Stomach smooth muscle (tissue), 2 donors: ENCODE data around the gene SNHG17.
"Not testable (repeated sequence)": the region's sequence is repeated elsewhere in the genome, so short reads cannot be mapped to it uniquely, and the experiment has no call there.

Source experiments
- H3K27ac ChIP-seq: one replicate; pipeline ENCODE4 v1.7.0; 2013; ENCODE audit warnings: mild to moderate bottlenecking, low read length, inconsistent platforms
- H3K27me3 ChIP-seq, 2 donors: one replicate each; pipeline ENCODE4 v1.7.0; 2013; ENCODE audit warnings: low read length in 2 of 2; ENCODE audit not compliant: insufficient read depth in 2 of 2, control insufficient read depth in 1 of 2
- H3K36me3 ChIP-seq, 2 donors: one replicate each; pipeline ENCODE4 v1.7.0; 2013; ENCODE audit warnings: low read length in 2 of 2; ENCODE audit not compliant: control insufficient read depth in 2 of 2, insufficient read depth in 2 of 2
- H3K4me1 ChIP-seq: one replicate; pipeline ENCODE4 v1.7.0; 2013; ENCODE audit warnings: low read length; ENCODE audit not compliant: control insufficient read depth, insufficient read depth
- H3K4me3 ChIP-seq, 2 donors: one replicate each; pipeline ENCODE4 v1.7.0; 2013; ENCODE audit warnings: low read length in 2 of 2
- H3K9ac ChIP-seq, 2 donors: one replicate each; pipeline ENCODE4 v1.7.0; 2013; ENCODE audit warnings: low read length in 2 of 2, mild to moderate bottlenecking in 1 of 2
- H3K9me3 ChIP-seq, 2 donors: one replicate each; pipeline ENCODE4 v1.7.0; 2013; ENCODE audit warnings: low read length in 2 of 2; ENCODE audit not compliant: control insufficient read depth in 2 of 2
- donor health status: healthy.
- donor health status: Pancreatic carcinoma.

SNHG17 gene

DNA sequence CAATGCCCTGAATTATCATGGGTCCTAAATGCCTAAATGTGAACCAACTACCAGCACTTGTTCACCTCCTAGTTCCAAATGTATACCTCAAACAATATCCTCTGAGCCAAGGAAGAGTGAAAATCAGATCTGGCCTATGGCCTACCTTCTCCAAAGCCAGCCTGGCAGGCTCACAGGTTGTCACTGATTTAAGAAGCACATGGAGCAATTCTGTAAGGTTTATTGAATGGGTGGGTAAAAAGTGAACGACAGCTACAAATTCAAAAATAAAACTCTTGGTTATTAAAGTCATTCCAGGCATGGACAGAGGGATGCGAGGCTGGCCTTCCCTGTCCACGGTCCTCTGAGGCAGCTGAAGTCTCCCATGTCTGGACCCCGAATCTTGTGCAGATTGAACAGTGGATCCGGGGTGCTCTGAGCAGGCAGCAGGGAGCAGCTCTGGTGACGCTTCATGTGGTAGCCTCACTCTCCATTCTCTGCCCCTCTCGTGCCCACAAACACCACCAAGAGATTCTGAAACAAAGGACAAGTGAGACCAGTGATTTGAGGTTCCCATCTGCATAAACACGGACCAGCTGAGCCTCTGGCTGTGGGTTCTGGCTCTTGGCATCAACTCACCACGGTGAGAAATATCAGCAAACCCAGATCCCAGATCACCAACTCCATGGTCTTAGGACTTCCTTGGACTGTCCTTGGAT, 14.6 kb downstream of the SNHG17 start:
- Histone ChIP-seq H3K9ac (no peak overlapping the region), H3K4me3 (no peak overlapping the region), H3K4me1 (peaks cover 4% of the 10 kb centered on the region), H3K27me3 (no peaks in the 10 kb centered on the region), H3K36me3 (peaks cover 45 to 60% of the 10 kb centered on the region in 2 donors), H3K9me3 (no peaks in the 10 kb centered on the region), H3K27ac (no peak overlapping the region)

DNA sequence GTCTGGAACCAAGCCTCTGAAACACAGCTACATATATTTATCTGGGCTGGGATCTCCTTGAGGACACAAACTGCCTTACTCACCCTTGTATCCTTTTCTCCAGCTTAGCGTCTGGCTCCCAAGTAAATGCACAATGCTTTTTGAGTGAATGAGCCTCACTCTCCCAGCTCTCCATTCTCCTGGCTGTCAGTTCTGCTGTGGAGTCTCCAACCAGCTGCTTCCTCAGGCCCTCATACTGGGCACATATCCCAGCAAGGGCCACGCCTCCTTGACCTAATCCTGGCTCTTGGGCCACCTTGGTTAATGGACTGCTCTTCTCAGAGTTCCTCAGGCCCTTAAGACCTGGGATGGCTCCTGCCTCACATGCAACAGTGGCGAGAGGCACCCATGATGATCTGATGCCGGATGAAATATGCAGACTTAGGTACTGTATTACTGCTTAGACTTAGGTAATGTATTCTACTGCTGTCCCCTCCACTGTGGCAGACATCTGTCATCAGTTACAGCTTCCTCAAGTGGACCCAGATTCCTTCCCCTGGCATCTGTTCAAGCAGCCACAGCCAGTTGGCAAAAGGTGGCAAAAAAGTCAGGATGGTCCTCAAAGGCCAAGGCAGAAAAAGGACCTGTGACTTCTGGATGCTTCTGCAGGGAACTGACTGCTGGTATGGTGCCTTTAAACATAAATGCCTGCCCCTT, 16.5 kb downstream of the SNHG17 start:
- Histone ChIP-seq H3K27me3 (no peaks in the 10 kb centered on the region), H3K9ac (no peak overlapping the region), H3K4me3 (no peak overlapping the region), H3K27ac (no peak overlapping the region), H3K9me3 (no peaks in the 10 kb centered on the region), H3K36me3 (peaks cover 35 to 46% of the 10 kb centered on the region in 2 donors), H3K4me1 (peaks cover 4% of the 10 kb centered on the region)

DNA sequence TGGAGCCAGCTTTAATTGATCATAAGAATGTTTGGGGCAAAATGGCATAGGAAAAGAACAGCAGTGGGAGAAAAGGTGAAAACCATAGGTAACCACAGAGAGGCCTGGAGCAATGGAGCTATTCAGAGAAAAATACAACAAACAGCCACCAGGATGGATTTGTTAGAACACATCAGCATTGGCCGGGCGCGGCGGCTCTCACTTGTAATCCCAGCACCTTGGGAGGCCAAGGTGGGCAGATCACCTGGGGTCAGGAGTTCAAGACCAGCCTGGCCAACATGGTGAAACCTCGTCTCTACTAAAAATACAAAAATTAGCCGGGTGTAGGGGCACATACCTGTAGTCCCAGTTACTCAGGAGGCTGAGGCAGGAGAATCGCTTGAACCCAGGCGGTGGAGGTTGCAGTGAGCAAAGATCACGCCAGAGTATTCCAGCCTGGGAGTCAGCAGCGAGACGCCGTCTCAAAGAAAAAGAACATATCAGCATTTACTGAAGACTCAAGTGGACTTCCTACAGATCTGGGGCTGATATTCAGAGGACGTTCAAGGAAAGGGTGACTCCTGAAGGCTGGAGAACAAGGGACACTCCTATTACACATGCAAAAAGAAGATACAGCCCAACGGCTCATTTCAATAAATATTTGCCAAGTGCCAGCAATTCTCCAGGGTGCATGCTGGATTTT, 20.2 kb downstream of the SNHG17 start:
- Histone ChIP-seq H3K27me3 (no peaks in the 10 kb centered on the region), H3K36me3 (peaks cover 18 to 22% of the 10 kb centered on the region in 2 donors), H3K9ac (no peak overlapping the region), H3K27ac (no peak overlapping the region), H3K4me1 (peaks cover 4% of the 10 kb centered on the region), H3K9me3 (no peaks in the 10 kb centered on the region), H3K4me3 (no peak overlapping the region)

DNA sequence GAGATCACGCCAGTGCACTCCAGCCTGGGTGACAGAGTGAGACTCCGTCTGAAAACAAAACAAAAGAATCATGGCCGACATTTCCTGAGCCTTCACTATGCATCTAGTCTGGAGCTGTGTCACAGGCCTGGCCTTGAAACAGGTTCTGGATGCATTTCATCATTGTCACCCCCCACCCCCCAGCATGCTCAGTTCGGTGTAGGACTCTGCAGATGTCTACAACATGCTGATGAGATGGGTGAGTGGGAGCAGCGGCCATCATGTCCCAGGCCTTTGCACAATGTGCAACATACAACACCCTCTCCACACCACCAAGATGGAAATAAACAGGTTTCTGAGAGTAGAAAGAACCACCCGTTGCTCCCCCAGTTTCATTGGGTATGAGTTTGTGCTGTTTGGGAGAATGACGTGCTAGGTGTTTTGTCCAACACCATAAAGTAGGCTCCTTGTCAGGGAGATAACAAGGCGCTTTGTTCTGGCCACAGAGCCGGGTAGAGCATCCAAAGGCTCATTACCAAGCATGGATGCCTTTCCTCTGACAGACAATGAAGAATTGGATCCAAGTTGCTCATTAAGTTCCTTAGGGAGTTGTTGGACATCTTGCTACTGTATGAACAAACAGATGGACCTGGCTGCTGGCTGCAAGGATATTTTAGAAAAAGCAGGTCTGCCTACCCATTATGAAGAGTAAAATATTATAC, 22.1 kb downstream of the SNHG17 start:
- Histone ChIP-seq H3K4me1 (no peaks in the 10 kb centered on the region), H3K4me3 (no peak overlapping the region), H3K27ac (no peak overlapping the region), H3K9ac (no peak overlapping the region), H3K27me3 (no peaks in the 10 kb centered on the region), H3K9me3 (no peaks in the 10 kb centered on the region), H3K36me3 (peaks cover 13 to 16% of the 10 kb centered on the region in 2 donors)

DNA sequence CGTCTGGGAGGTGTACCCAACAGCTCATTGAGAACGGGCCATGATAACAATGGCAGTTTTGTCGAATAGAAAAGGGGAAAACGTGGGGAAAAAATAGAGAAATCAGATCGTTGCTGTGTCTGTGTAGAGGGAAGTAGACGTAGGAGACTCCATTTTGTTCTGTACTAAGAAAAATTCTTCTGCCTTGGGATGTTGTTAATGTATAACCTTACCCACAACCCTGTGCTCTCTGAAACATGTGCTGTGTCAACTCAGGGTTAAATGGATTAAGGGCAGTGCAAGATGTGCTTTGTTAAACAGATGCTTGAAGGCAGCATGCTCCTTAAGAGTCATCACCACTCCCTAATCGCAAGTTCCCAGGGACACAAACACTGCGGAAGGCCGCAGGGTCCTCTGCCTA, 27.3 kb downstream of the SNHG17 start:
- not testable (repeated sequence) for H3K27ac ChIP-seq, H3K4me3 ChIP-seq, H3K9ac ChIP-seq, H3K4me1 ChIP-seq, H3K36me3 ChIP-seq, H3K27me3 ChIP-seq, H3K9me3 ChIP-seq

DNA sequence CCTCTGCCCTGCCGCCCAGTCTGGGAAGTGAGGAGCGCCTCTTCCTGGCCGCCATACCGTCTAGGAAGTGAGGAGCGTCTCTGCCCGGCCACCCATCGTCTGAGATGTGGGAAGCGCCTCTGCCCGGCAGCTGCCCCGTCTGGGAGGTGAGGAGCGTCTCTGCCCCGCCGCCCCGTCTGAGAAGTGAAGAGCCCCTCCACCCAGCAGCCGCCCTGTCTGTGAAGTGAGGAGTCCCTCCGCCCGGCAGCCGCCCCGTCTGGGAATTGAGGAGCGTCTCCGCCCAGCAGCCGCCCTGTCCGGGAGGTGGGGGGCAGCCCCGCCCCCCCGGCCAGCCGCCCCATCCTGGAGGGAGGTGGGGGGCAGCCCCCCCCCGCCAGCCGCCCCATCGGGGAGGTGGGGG, 27.8 kb downstream of the SNHG17 start:
- Histone ChIP-seq H3K27ac (no peak overlapping the region), H3K9me3 (no peaks in the 10 kb centered on the region), H3K4me1 (no peaks in the 10 kb centered on the region), H3K9ac (no peak overlapping the region), H3K36me3 (peaks cover 0 to 2% of the 10 kb centered on the region in 2 donors), H3K4me3 (no peak overlapping the region), H3K27me3 (no peaks in the 10 kb centered on the region)

DNA sequence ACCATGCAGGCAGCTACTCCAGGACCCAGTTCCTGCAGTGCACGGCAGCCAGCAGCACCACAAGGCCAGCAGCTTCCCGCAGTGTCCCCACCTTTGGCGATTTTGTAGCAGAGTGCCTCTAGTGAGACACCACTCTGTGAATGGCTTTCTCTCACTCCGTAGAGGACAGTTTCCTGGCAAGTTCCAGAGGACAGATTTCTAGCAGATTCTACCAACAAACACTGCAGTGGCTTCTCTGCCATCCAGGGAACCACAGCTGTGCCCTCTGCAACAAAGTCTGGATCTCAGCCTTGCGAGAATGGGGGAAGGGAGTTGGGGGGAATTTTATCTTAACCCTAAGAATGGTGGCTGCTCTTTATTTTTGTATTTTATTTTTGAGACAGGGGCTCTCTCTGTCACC, 28.7 kb downstream of the SNHG17 start:
- no peak overlapping the region for H3K27ac ChIP-seq
- no peak overlapping the region for H3K9ac ChIP-seq

DNA sequence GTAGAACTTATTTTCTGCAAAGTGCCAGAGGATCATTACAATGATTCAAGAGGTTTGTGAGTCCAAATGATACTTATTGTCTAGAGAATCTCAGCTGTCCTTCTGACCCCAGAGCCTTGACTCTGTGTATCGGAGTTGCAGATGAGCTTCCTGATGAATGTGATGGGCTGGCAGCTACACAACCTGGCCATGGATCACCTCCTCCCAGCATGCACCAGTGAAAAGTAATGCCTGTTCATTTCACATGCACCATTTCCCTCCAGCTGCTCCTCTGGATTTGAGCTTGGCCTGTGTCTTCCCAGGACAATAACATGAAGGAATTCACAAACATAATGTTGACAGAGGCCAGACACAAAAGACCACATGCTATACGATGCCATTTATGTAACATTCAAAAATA, 30.0 kb downstream of the SNHG17 start:
- H3K9me3 ChIP-seq, result no peaks in the 10 kb centered on the region
- no peak overlapping the region for H3K9ac ChIP-seq
- no peak overlapping the region for H3K4me3 ChIP-seq
- H3K27me3 ChIP-seq, result no peaks in the 10 kb centered on the region
- H3K27ac ChIP-seq, result no peak overlapping the region
- no peaks in the 10 kb centered on the region for H3K4me1 ChIP-seq
- H3K36me3 ChIP-seq, result no peaks in the 10 kb centered on the region

More for the DNA sequence above, 28.7 kb downstream of the SNHG17 start:
- H3K4me1 ChIP-seq, result no peaks in the 10 kb centered on the region
- peaks cover 0 to 2% of the 10 kb centered on the region in 2 donors for H3K36me3 ChIP-seq
- H3K4me3 ChIP-seq, result no peak overlapping the region
- H3K27me3 ChIP-seq, result no peaks in the 10 kb centered on the region
- H3K9me3 ChIP-seq, result no peaks in the 10 kb centered on the region

DNA sequence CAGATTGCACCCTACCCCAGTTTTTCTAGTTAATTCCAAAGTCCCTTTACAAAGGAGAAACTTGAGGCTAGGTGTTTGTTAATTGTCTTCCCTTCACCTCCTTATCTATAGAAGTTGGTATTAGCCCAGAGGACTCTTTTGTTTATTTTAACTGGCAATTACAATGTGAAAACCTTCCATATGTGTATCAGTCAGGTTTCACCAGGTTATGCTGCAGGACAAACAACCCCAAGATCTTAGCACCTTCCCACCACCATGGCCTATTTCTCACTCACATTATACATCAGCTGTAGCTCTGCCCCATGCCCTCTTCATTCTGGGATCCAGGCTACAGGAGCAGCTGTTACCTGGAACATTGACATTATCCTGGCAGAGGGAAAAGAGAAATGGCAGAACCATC, 31.1 kb downstream of the SNHG17 start:
- H3K4me3 ChIP-seq, result no peak overlapping the region
- no peaks in the 10 kb centered on the region for H3K9me3 ChIP-seq
- H3K27me3 ChIP-seq, result no peaks in the 10 kb centered on the region
- H3K4me1 ChIP-seq, result no peaks in the 10 kb centered on the region
- H3K9ac ChIP-seq, result no peak overlapping the region
- H3K27ac ChIP-seq, result no peak overlapping the region
- H3K36me3 ChIP-seq, result no peaks in the 10 kb centered on the region

DNA sequence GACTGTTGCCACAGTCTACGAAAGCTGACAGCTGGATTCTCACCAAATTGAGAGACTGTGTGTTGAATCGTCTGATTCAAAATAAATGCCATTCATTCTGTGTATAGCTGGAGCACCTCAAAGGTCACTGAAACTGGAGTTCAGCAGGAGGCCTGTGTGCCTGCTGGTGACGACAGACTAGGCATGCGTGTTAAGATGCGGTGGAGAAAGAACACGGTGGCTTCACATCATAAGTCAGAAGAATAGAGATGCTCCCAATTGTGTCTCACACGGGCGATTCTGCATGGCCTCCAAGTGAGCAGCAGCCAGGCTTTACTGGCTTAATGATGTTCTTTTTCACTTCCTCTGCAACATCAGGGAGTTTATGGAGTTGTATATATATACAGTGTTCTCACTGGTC, 32.3 kb downstream of the SNHG17 start:
- H3K9me3 ChIP-seq, result no peaks in the 10 kb centered on the region
- H3K27ac ChIP-seq, result no peak overlapping the region

More for the DNA sequence above, 32.3 kb downstream of the SNHG17 start:
- H3K4me3 ChIP-seq, result no peak overlapping the region
- H3K27me3 ChIP-seq, result no peaks in the 10 kb centered on the region
- no peaks in the 10 kb centered on the region for H3K4me1 ChIP-seq
- no peaks in the 10 kb centered on the region for H3K36me3 ChIP-seq
- H3K9ac ChIP-seq, result no peak overlapping the region
